IMR-90 (cell line): ENCODE data around the gene SHROOM3. TPM values are rescaled to one million over a fixed set of nuclear protein-coding genes. Genes with fewer than 3 reads are reported as not detected.

Source experiments
- ATAC-seq: fragments of 200-7000 bp; cut with Tn5 transposase; 2 replicates; pipeline ENCODE4 v1.9.1; 2020; ENCODE audit warnings: low read depth, mild to moderate bottlenecking, moderate library complexity
- BruUV-seq: library from RNA; stranded (reverse); fragments of 400-500 nt; replicated peaks from 2 replicates; lab custom pipeline; 2021; lab: Mats Ljungman, UMichigan
- CTCF ChIA-PET: fragments of 300-600 bp; formaldehyde crosslinking; extraction: SDS; loops from one replicate; lab custom pipeline; 2021; ENCODE audit warnings: antibody characterized with exemption; lab: Yijun Ruan, JAX
- POLR2A ChIA-PET: fragments of 300-600 bp; sonication (Branson Sonifier 250); formaldehyde crosslinking; loops from one replicate; lab custom pipeline; 2022; ENCODE audit warnings: antibody characterized with exemption; ENCODE audit not compliant: unreplicated experiment; lab: Charles Lee
- DNase-seq: peaks from one replicate; pipeline ENCODE4 v3.0.0; 2013
- H2AFZ ChIP-seq: replicated peaks from 2 replicates; pipeline ENCODE3; 2013; ENCODE audit warnings: low read length, mild to moderate bottlenecking; ENCODE audit not compliant: poor library complexity
- H2AK5ac ChIP-seq: 2 replicates; pipeline ENCODE4 v1.6.1; 2013; ENCODE audit warnings: low read depth, low read length, inconsistent platforms
- H2AK9ac ChIP-seq: replicated peaks from 2 replicates; pipeline ENCODE3; 2013; ENCODE audit warnings: mild to moderate bottlenecking, low read depth, low read length, moderate library complexity; ENCODE audit not compliant: poor library complexity
- H2BK120ac ChIP-seq: 2 replicates; pipeline ENCODE4 v1.6.1; 2013; ENCODE audit warnings: low read depth, low read length, inconsistent platforms
- H2BK15ac ChIP-seq: 3 replicates; pipeline ENCODE4 v1.6.1; 2013; ENCODE audit warnings: low read depth, low read length, inconsistent platforms
- H2BK20ac ChIP-seq: 2 replicates; pipeline ENCODE4 v1.6.1; 2013; ENCODE audit warnings: low read depth, mild to moderate bottlenecking, inconsistent platforms, low read length, moderate library complexity
- H2BK5ac ChIP-seq: 2 replicates; pipeline ENCODE4 v1.6.1; 2013; ENCODE audit warnings: mild to moderate bottlenecking, low read depth, low read length, inconsistent platforms; ENCODE audit not compliant: poor library complexity, severe bottlenecking
- H3K14ac ChIP-seq: replicated peaks from 2 replicates; pipeline ENCODE4 v1.6.1; 2013; ENCODE audit warnings: low read depth, low read length, inconsistent platforms
- H3K18ac ChIP-seq: 2 replicates; pipeline ENCODE4 v1.6.1; 2013; ENCODE audit warnings: low read depth, low read length, control low read depth
- H3K23ac ChIP-seq: 2 replicates; pipeline ENCODE4 v1.6.1; 2013; ENCODE audit warnings: low read depth, low read length, inconsistent platforms
- H3K27ac ChIP-seq: 2 replicates; pipeline ENCODE4 v1.5.1; 2013; ENCODE audit warnings: mild to moderate bottlenecking, control low read depth, low read length; ENCODE audit not compliant: insufficient read depth
- H3K27me3 ChIP-seq: 2 replicates; pipeline ENCODE4 v1.6.1; 2013; ENCODE audit warnings: low read length; ENCODE audit not compliant: control insufficient read depth, insufficient read depth
- H3K36me3 ChIP-seq: 2 replicates; pipeline ENCODE4 v1.6.1; 2013; ENCODE audit warnings: low read length, mixed read lengths; ENCODE audit not compliant: control insufficient read depth, insufficient read depth
- H3K4ac ChIP-seq: 2 replicates; pipeline ENCODE4 v1.6.1; 2013; ENCODE audit warnings: low read depth, low read length, inconsistent platforms
- H3K4me1 ChIP-seq: 2 replicates; pipeline ENCODE4 v1.6.1; 2013; ENCODE audit warnings: low read length, mixed read lengths; ENCODE audit not compliant: control insufficient read depth, insufficient read depth
- H3K4me2 ChIP-seq: 2 replicates; pipeline ENCODE4 v1.6.1; 2013; ENCODE audit warnings: low read depth, mild to moderate bottlenecking, control low read depth, low read length, moderate library complexity
- H3K4me3 ChIP-seq: 2 replicates; pipeline ENCODE4 v1.5.1; 2013; ENCODE audit warnings: low read depth, mild to moderate bottlenecking, control low read depth, low read length, moderate library complexity; ENCODE audit not compliant: insufficient read depth
- H3K56ac ChIP-seq: 2 replicates; pipeline ENCODE4 v1.6.1; 2013; ENCODE audit warnings: low read length, inconsistent platforms; ENCODE audit not compliant: insufficient read depth; ENCODE audit errors: extremely low read depth
- H3K79me1 ChIP-seq, 2 experiments: 2 replicates each; pipeline ENCODE4 v1.6.1; 2013; ENCODE audit warnings: low read length in 2 of 2, inconsistent platforms in 1 of 2, low read depth in 1 of 2
- H3K9ac ChIP-seq: 2 replicates; pipeline ENCODE4 v1.6.1; 2013; ENCODE audit warnings: low read depth, low read length, control low read depth
- H3K9me1 ChIP-seq: 2 replicates; pipeline ENCODE4 v1.6.1; 2013; ENCODE audit warnings: low read length, inconsistent platforms; ENCODE audit not compliant: insufficient read depth
- H3K9me3 ChIP-seq: 2 replicates; pipeline ENCODE4 v1.6.1; 2013; ENCODE audit warnings: low read length; ENCODE audit not compliant: control insufficient read depth, insufficient read depth
- H4K20me1 ChIP-seq: 2 replicates; pipeline ENCODE4 v1.6.1; 2013; ENCODE audit warnings: low read length, inconsistent platforms; ENCODE audit not compliant: insufficient read depth
- H4K5ac ChIP-seq: 2 replicates; pipeline ENCODE4 v1.6.1; 2013; ENCODE audit warnings: mild to moderate bottlenecking, low read depth, low read length, control low read depth
- H4K8ac ChIP-seq, 2 experiments: 2 replicates each; pipeline ENCODE4 v1.6.1; 2013; ENCODE audit warnings: low read depth in 2 of 2, low read length in 2 of 2, control low read depth in 1 of 2, inconsistent platforms in 1 of 2
- H4K91ac ChIP-seq: 2 replicates; pipeline ENCODE4 v1.6.1; 2013; ENCODE audit warnings: low read depth, low read length, inconsistent platforms; ENCODE audit not compliant: insufficient read depth
- BHLHE40 ChIP-seq: fragments of 150-350 bp; IDR thresholded peaks from 2 replicates; pipeline ENCODE4 v1.6.1; 2016; ENCODE audit warnings: mild to moderate bottlenecking, low read depth, low read length
- CEBPB ChIP-seq: IDR thresholded peaks from 2 replicates; pipeline ENCODE4 v1.6.1; 2012; ENCODE audit warnings: low read depth, low read length, improper control_type of control experiment
- CTCF ChIP-seq: conservative IDR thresholded peaks from 2 replicates; pipeline ENCODE4 v1.5.1; 2012; ENCODE audit warnings: mild to moderate bottlenecking, low read depth, low read length, improper control_type of control experiment
- FOS ChIP-seq: fragments of 150-350 bp; IDR thresholded peaks from 2 replicates; pipeline ENCODE4 v1.6.1; 2016; ENCODE audit warnings: low read depth, low read length
- MAFK ChIP-seq: IDR thresholded peaks from 2 replicates; pipeline ENCODE4 v1.6.1; 2012; ENCODE audit warnings: low read depth, low read length, improper control_type of control experiment
- MAZ ChIP-seq: IDR thresholded peaks from 2 replicates; pipeline ENCODE4 v1.6.1; 2012; ENCODE audit warnings: low read depth, mild to moderate bottlenecking, low read length, improper control_type of control experiment, moderate library complexity, borderline replicate concordance
- MXI1 ChIP-seq: IDR thresholded peaks from 2 replicates; pipeline ENCODE4 v1.6.1; 2012; ENCODE audit warnings: low read depth, mild to moderate bottlenecking, low read length, moderate library complexity, borderline replicate concordance
- NFE2L2 ChIP-seq: fragments of 150-350 bp; IDR thresholded peaks from 2 replicates; pipeline ENCODE4 v1.6.1; 2016; ENCODE audit warnings: low read depth, mild to moderate bottlenecking, low read length
- POLR2A ChIP-seq: IDR thresholded peaks from 2 replicates; pipeline ENCODE4 v1.6.1; 2012; ENCODE audit warnings: mild to moderate bottlenecking, low read depth, low read length
- RAD21 ChIP-seq: IDR thresholded peaks from 2 replicates; pipeline ENCODE4 v1.6.1; 2012; ENCODE audit warnings: low read length, improper control_type of control experiment
- RCOR1 ChIP-seq: IDR thresholded peaks from 2 replicates; pipeline ENCODE4 v1.6.1; 2012; ENCODE audit warnings: mild to moderate bottlenecking, low read length, improper control_type of control experiment; ENCODE audit not compliant: insufficient replicate concordance
- RFX5 ChIP-seq: IDR thresholded peaks from 2 replicates; pipeline ENCODE4 v1.8.0; 2012; ENCODE audit warnings: low read depth, mild to moderate bottlenecking, low read length, moderate library complexity
- USF2 ChIP-seq: fragments of 150-350 bp; IDR thresholded peaks from 2 replicates; pipeline ENCODE4 v1.6.1; 2017; ENCODE audit warnings: mild to moderate bottlenecking, antibody characterized with exemption, low read length, low read depth
- WGBS, 2 experiments: methylation state at CpG; one replicate each; pipeline versions ENCODE4 v1.1.5 to v1.1.7; 2013; ENCODE audit warnings: missing lambda C conversion rate in 2 of 2; ENCODE audit not compliant: insufficient read length in 1 of 2; ENCODE audit errors: extremely low coverage in 2 of 2; 5-methylcytosine and 5-hydroxymethylcytosine counted together
- dilution Hi-C: fragments of 300-500 bp; cut with HindIII; formaldehyde crosslinking; loops from one replicate; pipeline ENCODE4 v1.14.3; 2018; ENCODE audit warnings: low sequenced_read_pairs; ENCODE audit not compliant: unreplicated experiment
- in situ Hi-C: fragments of 300-500 bp; cut with MboI; formaldehyde crosslinking; loops from 3 replicates; pipeline ENCODE4 v1.14.3; 2019; ENCODE audit warnings: low sequenced_read_pairs, inconsistent platforms, mixed read lengths
- intact Hi-C: fragments of 100-400 bp; cut with micrococcal nuclease; formaldehyde crosslinking; loops from 2 replicates; pipeline ENCODE4 v1.10.0; 2022
- polyA plus RNA-seq, 3 experiments: library from polyadenylated mRNA; depleted of rRNA; stranded (reverse); fragments of >200 nt; gene quantifications; 2 replicates each; pipeline ENCODE4 v1.2.3, GENCODE V29; 2012; ENCODE audit warnings: low replicate concordance in 1 of 3
- total RNA-seq: library from RNA; depleted of rRNA; stranded (reverse); fragments of >200 nt; gene quantifications from 2 replicates; pipeline ENCODE4 v1.2.3, GENCODE V29; 2012

Gene SHROOM3
- total and polyA plus RNA-seq, 2 of the 4 experiments (the other 2 are of a cell fraction): 10.8 to 19.5 TPM

GRCh38 chr4:76502886-76503285 lies 67.9 kb downstream of the SHROOM3 start:
- H4K20me1 ChIP-seq: no peaks in the 10 kb centered on the region
- no peak overlapping the region for H2BK20ac ChIP-seq
- no peak overlapping the region for H2AK9ac ChIP-seq
- H3K4me2 ChIP-seq: no peak overlapping the region
- no peak overlapping the region for H4K8ac ChIP-seq
- no peaks in the 10 kb centered on the region for H3K4me1 ChIP-seq
- WGBS, 2 experiments: no CpG with 5 or more reads among the region's 1 CpG
- no peak overlapping the region for H3K23ac ChIP-seq
- no peak overlapping the region for H3K9ac ChIP-seq
- no peak overlapping the region for H3K27ac ChIP-seq
- dilution Hi-C loops: no loop called here
- no peak overlapping the region for H2BK15ac ChIP-seq
- no peak for ATAC-seq
- no peak overlapping the region for H2BK120ac ChIP-seq
- H3K9me3 ChIP-seq: no peaks in the 10 kb centered on the region
- in situ Hi-C loops: loop anchor here (10.0 kb wide), 2 partner anchors 308 to 702 kb away; no protein-coding TSS in a partner anchor
- ChIA-PET CTCF (interaction anchor here (0.7 kb wide), 1 partner anchor 198 kb away, joined by 4 read pairs; no protein-coding TSS in a partner anchor), POLR2A (no interaction called here)
- H3K14ac ChIP-seq: no peak overlapping the region
- no peak overlapping the region for H3K56ac ChIP-seq
- no peak overlapping the region for H2AFZ ChIP-seq
- H3K9me1 ChIP-seq: no peaks in the 10 kb centered on the region; the same call in 1 of the 2 replicates
- BruUV-seq: no TSS peak
- H2AK5ac ChIP-seq: no peak overlapping the region
- H3K4ac ChIP-seq: no peak overlapping the region
- no peak overlapping the region for H4K5ac ChIP-seq
- TF ChIP-seq FOS (no peak), CEBPB (no peak), MAZ (no peak), CTCF (no peak), MAFK (no peak), POLR2A (no peak), RFX5 (no peak), NFE2L2 (no peak), USF2 (no peak), MXI1 (no peak), RCOR1 (no peak), BHLHE40 (no peak), RAD21 (no peak)
- H3K27me3 ChIP-seq: peaks cover 25% of the 10 kb centered on the region
- H3K79me1 ChIP-seq: no peaks in the 10 kb centered on the region
- H2BK5ac ChIP-seq: no peak overlapping the region
- no peak for DNase-seq
- H3K36me3 ChIP-seq: no peaks in the 10 kb centered on the region
- no peak overlapping the region for H4K91ac ChIP-seq
- no peak overlapping the region for H3K4me3 ChIP-seq
- intact Hi-C loops: no loop called here
- no peak overlapping the region for H3K18ac ChIP-seq
